ENCODE data around the gene BPIFA2.

DNA sequence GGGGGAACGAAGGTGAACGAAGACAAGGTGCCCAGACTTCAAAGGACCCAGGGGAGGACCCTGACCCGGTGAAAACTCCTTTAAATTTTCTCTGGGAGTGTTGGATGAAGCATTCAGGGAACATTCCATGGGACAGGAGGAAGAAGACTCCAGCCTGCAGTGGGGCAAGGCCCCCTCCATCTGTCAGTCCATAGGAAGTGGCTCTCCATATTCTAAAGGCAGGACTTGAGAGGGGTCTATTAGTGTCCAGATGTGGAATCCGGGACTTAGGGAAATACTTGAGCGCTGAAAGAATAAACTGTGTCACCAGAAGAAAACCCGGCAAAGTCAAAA is 3.2 kb upstream of the BPIFA2 start:
- TF ChIP-seq, protein P1, sequence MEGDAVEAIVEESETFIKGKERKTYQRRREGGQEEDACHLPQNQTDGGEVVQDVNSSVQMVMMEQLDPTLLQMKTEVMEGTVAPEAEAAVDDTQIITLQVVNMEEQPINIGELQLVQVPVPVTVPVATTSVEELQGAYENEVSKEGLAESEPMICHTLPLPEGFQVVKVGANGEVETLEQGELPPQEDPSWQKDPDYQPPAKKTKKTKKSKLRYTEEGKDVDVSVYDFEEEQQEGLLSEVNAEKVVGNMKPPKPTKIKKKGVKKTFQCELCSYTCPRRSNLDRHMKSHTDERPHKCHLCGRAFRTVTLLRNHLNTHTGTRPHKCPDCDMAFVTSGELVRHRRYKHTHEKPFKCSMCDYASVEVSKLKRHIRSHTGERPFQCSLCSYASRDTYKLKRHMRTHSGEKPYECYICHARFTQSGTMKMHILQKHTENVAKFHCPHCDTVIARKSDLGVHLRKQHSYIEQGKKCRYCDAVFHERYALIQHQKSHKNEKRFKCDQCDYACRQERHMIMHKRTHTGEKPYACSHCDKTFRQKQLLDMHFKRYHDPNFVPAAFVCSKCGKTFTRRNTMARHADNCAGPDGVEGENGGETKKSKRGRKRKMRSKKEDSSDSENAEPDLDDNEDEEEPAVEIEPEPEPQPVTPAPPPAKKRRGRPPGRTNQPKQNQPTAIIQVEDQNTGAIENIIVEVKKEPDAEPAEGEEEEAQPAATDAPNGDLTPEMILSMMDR (IDR thresholded peaks at IDR 0.05; ENCODE audit: low read depth, low read length, poor library complexity, severe bottlenecking): no peak
- TF ChIP-seq EZH2phosphoT487 (IDR thresholded peaks at IDR 0.05; ENCODE audit: borderline replicate concordance, low read length): no peak
